K562 (cell line): ENCODE measurements around the gene PPP2R2B. TPM values are rescaled to one million over a fixed set of nuclear protein-coding genes. Genes with fewer than 3 reads are reported as not detected.

Experiments used
- ATAC-seq: fragments of 200-7000 bp; cut with Tn5 transposase; 3 replicates; pipeline ENCODE4 v1.9.1; 2020; ENCODE audit warnings: moderate library complexity
- BruUV-seq: library from RNA; stranded (reverse); fragments of 400-500 nt; replicated peaks from 2 replicates; lab custom pipeline; 2021; lab: Mats Ljungman, UMichigan
- CTCF ChIA-PET: fragments of 300-600 bp; formaldehyde crosslinking; extraction: SDS; loops from one replicate; lab custom pipeline; 2021; ENCODE audit warnings: low intra/inter-chr PET ratio; lab: Yijun Ruan, JAX
- POLR2A ChIA-PET: fragments of 300-600, 350-650 bp; sonication (Branson Sonifier 250); formaldehyde crosslinking; extraction: SDS; loops from one replicate; lab custom pipeline; 2021; ENCODE audit warnings: antibody characterized with exemption, inconsistent platforms; lab: Yijun Ruan, JAX
- DNase-seq, 4 experiments: peaks; one replicate each; pipeline versions ENCODE4 v3.0.0 to v3.0.0-alpha.2; 2011 to 2018; ENCODE audit warnings: low spot score in 3 of 4, mixed read lengths in 3 of 4; ENCODE audit errors: extremely low read depth in 1 of 4
- FAIRE-seq: peaks from 2 replicates; lab custom pipeline; 2011; peaks lifted over from hg19 to GRCh38; lab: Jason Lieb, UNC
- H2AFZ ChIP-seq: 2 replicates; pipeline ENCODE4 v1.6.0; 2011; ENCODE audit warnings: low read depth, low read length, control low read depth, inconsistent platforms
- H3K27ac ChIP-seq: fragments of 200-600 bp; 3 replicates; pipeline ENCODE4 v1.8.0; 2011; ENCODE audit warnings: low read depth, mild to moderate bottlenecking, control low read depth, inconsistent platforms, low read length, moderate library complexity, mixed read lengths; ENCODE audit errors: extremely low read depth
- H3K27me3 ChIP-seq, 2 experiments: fragments of 300-600 bp in 1 of 2; 2 replicates in 1 of 2; 3 replicates in 1 of 2; pipeline versions ENCODE4 v1.6.0 to v1.8.0; 2011; ENCODE audit warnings: inconsistent platforms in 2 of 2, low read length in 2 of 2, mild to moderate bottlenecking in 1 of 2, mixed read lengths in 1 of 2, moderate library complexity in 1 of 2; ENCODE audit not compliant: control insufficient read depth in 2 of 2, insufficient read depth in 2 of 2
- H3K36me3 ChIP-seq: fragments of 300-600 bp; 3 replicates; pipeline ENCODE4 v1.8.0; 2011; ENCODE audit warnings: mild to moderate bottlenecking, low read length, inconsistent platforms; ENCODE audit not compliant: control insufficient read depth, insufficient read depth
- H3K4me1 ChIP-seq, 2 experiments: fragments of 200-600 bp in 1 of 2; replicated peaks in 1 of 2; 2 replicates in 1 of 2; 3 replicates in 1 of 2; pipeline versions ENCODE4 v1.5.1 to v1.8.0; 2011; ENCODE audit warnings: inconsistent platforms in 2 of 2, low read length in 2 of 2, mild to moderate bottlenecking in 1 of 2, mixed read lengths in 1 of 2, moderate library complexity in 1 of 2; ENCODE audit not compliant: control insufficient read depth in 2 of 2, insufficient read depth in 2 of 2
- H3K4me2 ChIP-seq: 2 replicates; pipeline ENCODE4 v1.6.1; 2011; ENCODE audit warnings: low read length, control low read depth, inconsistent platforms, mixed read lengths; ENCODE audit not compliant: insufficient read depth
- H3K4me3 ChIP-seq: fragments of 200-600 bp; sonication (generic), shearing (Covaris generic); 2 replicates; pipeline ENCODE4 v1.5.1; 2016; ENCODE audit warnings: control low read depth, inconsistent platforms
- H3K79me2 ChIP-seq: fragments of 200-600 bp; 3 replicates; pipeline ENCODE4 v1.8.0; 2011; ENCODE audit warnings: low read length, inconsistent platforms; ENCODE audit not compliant: control insufficient read depth, insufficient read depth
- H3K9ac ChIP-seq, 2 experiments: 2 replicates each; pipeline versions ENCODE4 v1.6.0 to v1.6.1; 2011; ENCODE audit warnings: low read depth in 2 of 2, low read length in 2 of 2, control low read depth in 1 of 2, inconsistent platforms in 1 of 2, mild to moderate bottlenecking in 1 of 2, mixed read lengths in 1 of 2; ENCODE audit not compliant: insufficient read depth in 1 of 2
- H3K9me1 ChIP-seq: one replicate; pipeline ENCODE4 v1.6.0; 2011; ENCODE audit warnings: inconsistent platforms, mild to moderate bottlenecking, low read length, moderate library complexity; ENCODE audit not compliant: control insufficient read depth, insufficient read depth
- H3K9me3 ChIP-seq: replicated peaks from 2 replicates; pipeline ENCODE4 v1.5.1; 2011; ENCODE audit warnings: low read depth, low read length, inconsistent platforms; ENCODE audit not compliant: control insufficient read depth, insufficient read depth
- H4K20me1 ChIP-seq: replicated peaks from 2 replicates; pipeline ENCODE4 v1.6.1; 2011; ENCODE audit warnings: low read length, inconsistent platforms, mixed read lengths; ENCODE audit not compliant: control insufficient read depth, insufficient read depth
- FUS ChIP-seq: fragments of 200-400 bp; formaldehyde crosslinking; optimal IDR thresholded peaks from 2 replicates; pipeline ENCODE3; 2017; ENCODE audit warnings: low read depth, low read length
- RBM25 ChIP-seq: fragments of 200-400 bp; formaldehyde crosslinking; IDR thresholded peaks from 2 replicates; pipeline ENCODE4 v1.6.1; 2018; ENCODE audit warnings: low read length, low read depth, moderate library complexity; ENCODE audit not compliant: severe bottlenecking
- SIN3B ChIP-seq: fragments of 450-650 bp; IDR thresholded peaks from 2 replicates; pipeline ENCODE4 v1.6.1; 2017; ENCODE audit warnings: low read depth, mild to moderate bottlenecking, moderate library complexity
- XRCC5 ChIP-seq: fragments of 200-400 bp; formaldehyde crosslinking; IDR thresholded peaks from 2 replicates; pipeline ENCODE4 v1.6.1; 2017; ENCODE audit warnings: low read depth, mild to moderate bottlenecking, low read length
- ZNF124 ChIP-seq: sonication (generic); formaldehyde crosslinking; IDR thresholded peaks from 2 replicates; pipeline ENCODE4 v1.8.1; 2022; ENCODE audit warnings: missing genetic modification reagents
- ZNF146 ChIP-seq: IDR thresholded peaks from one replicate; pipeline ENCODE4 v1.6.1; 2018; ENCODE audit warnings: missing compliant biosample characterization; ENCODE audit not compliant: unreplicated experiment
- WGBS: fragments of 100-300 bp; shearing (Covaris generic); methylation state at CpG from one replicate; pipeline ENCODE4 v1.1.6; 2016; ENCODE audit warnings: low coverage, mixed read lengths; ENCODE audit not compliant: insufficient coverage; ENCODE audit errors: missing lambda C conversion rate; 5-methylcytosine and 5-hydroxymethylcytosine counted together
- in situ Hi-C: fragments of 300-500 bp; cut with MboI; formaldehyde crosslinking; loops from 4 replicates; pipeline ENCODE4 v1.15.0; 2018; ENCODE audit warnings: inconsistent platforms, mixed read lengths
- intact Hi-C: fragments of 100-400 bp; cut with micrococcal nuclease; formaldehyde crosslinking; loops from 2 replicates; pipeline ENCODE4 v1.14.2; 2022
- polyA plus RNA-seq, 8 experiments: library from polyadenylated mRNA; depleted of rRNA in 4 of 8; stranded (reverse) in 5 of 8; unstranded in 3 of 8; fragments of >200 nt; fragmentation: Nextera tagmentation in 2 of 8; fragmentation: Illumina TruSeq in 1 of 8; extraction: Ambion mirVana in 2 of 8; extraction: Trizol in 1 of 8; gene quantifications; 2 replicates each; pipeline versions ENCODE4 v1.2.1 to v1.2.3, GENCODE V29; 2011 to 2014; ENCODE audit warnings: inconsistent platforms in 1 of 8, missing spikeins in 1 of 8
- total RNA-seq, 7 experiments: library from RNA; depleted of rRNA in 6 of 7; stranded (reverse); fragments of >200 nt in 6 of 7; fragmentation: Illumina TruSeq in 2 of 7; extraction: Trizol in 2 of 7; gene quantifications; 2 replicates each; pipeline versions ENCODE4 v1.2.1 to v1.2.3, GENCODE V29; 2011 to 2021; ENCODE audit warnings: low replicate concordance in 1 of 7

The PPP2R2B gene
- total and polyA plus RNA-seq, 9 of the 15 experiments (the other 6 are each of a cell fraction or from before 2014, with no cell fraction given): not detected

DNA sequence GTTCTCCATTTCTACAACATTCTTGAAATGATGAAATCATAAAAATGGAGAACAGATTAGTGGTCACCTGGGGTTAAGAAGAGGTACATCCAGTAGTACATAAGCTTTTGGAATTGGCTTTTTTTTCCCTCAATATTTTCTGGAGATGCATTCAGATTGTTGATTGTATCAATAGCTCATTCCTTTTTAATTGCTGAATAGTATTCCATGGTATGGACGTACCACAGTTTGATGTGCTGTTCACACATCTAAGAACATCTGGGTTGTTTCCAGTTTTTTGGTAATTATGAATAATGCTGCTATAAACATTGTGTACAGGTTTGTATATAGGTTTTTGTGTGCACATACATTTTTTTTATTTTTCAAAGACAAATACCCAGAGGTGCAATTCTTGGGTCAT lies 130.0 kb downstream of the PPP2R2B start:
- H3K4me2 ChIP-seq: no peak overlapping the region
- no peak overlapping the region for H3K9ac ChIP-seq
- in situ Hi-C loops: no loop called here
- H3K9me1 ChIP-seq: no peaks in the 10 kb centered on the region
- ATAC-seq (no peak), DNase-seq (no peak)
- CTCF ChIA-PET: no interaction called here
- no peaks in the 10 kb centered on the region for H3K79me2 ChIP-seq
- 0% methylated on average over 1 of the region's 1 CpG for WGBS
- no TSS peak for BruUV-seq
- no peak overlapping the region for H2AFZ ChIP-seq
- no peak overlapping the region for H3K4me3 ChIP-seq
- no peaks in the 10 kb centered on the region for H3K27me3 ChIP-seq
- no peaks in the 10 kb centered on the region for H3K9me3 ChIP-seq
- H4K20me1 ChIP-seq: no peaks in the 10 kb centered on the region
- TF ChIP-seq ZNF146 (CRISPR knock-in tag) (peak; percentile 47), RBM25 (peak; percentile 20), SIN3B (no peak)
- TF ChIP-seq, all 486 proteins: peak for 2
- Histone ChIP-seq H3K27ac (no peak overlapping the region), H3K36me3 (no peaks in the 10 kb centered on the region), H3K4me1 (no peaks in the 10 kb centered on the region)
- intact Hi-C loops: no loop called here
- no peak for FAIRE-seq
- POLR2A ChIA-PET: no interaction called here

DNA sequence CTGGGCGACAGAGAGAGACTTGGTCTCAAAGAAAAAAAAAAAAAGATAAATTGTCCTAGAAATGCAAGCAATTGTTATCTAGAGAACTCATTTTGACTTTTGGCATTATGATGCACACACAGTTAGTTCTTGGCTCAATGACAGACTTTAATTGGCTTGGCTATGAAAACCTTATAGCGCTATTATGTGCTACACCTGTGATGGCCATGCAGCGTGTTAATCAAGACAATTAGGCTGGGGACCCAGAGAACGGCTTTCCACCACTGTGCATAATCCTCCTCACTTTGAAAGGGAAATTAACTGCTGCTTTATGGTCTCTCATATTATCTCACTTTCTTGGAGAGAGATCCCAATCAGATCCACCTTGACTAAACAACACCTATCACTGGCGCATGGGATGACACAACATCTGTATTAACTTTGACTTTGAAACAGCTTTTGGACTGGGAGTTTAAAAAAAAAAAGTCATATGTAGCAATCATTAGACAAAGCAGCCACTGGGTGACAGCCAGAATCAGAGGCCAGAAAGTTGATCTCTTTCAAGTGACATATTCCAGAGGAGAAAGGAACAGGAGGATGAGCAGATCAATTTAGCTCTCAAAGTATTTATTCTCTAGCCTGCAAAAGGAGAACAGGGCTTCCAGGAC lies 132.5 kb downstream of the PPP2R2B start:
- WGBS: 1% methylated on average over 5 of the region's 5 CpGs
- CTCF ChIA-PET: no interaction called here
- in situ Hi-C loops: no loop called here
- Histone ChIP-seq H3K9ac (no peak overlapping the region), H3K79me2 (no peaks in the 10 kb centered on the region), H4K20me1 (no peaks in the 10 kb centered on the region), H3K4me3 (no peak overlapping the region), H3K9me1 (no peaks in the 10 kb centered on the region), H3K36me3 (no peaks in the 10 kb centered on the region), H3K27ac (no peak overlapping the region), H3K4me2 (no peak overlapping the region), H3K9me3 (no peaks in the 10 kb centered on the region), H3K27me3 (no peaks in the 10 kb centered on the region), H3K4me1 (no peaks in the 10 kb centered on the region), H2AFZ (no peak overlapping the region)
- TF ChIP-seq FUS (no peak), XRCC5 (no peak), ZNF124 (CRISPR knock-in tag) (no peak)
- ATAC-seq (no peak), DNase-seq (no peak), FAIRE-seq (no peak)
- intact Hi-C loops: no loop called here
- no TSS peak for BruUV-seq
- POLR2A ChIA-PET: no interaction called here
